HG02798 (cell line): ENCODE results near the gene TGFBR1.

Source experiments
- ATAC-seq: cut with Tn5 transposase; IDR thresholded peaks from one replicate; pipeline ENCODE4 v1.9.1; 2021; ENCODE audit warnings: mild to moderate bottlenecking; ENCODE audit not compliant: unreplicated experiment, poor library complexity

The TGFBR1 gene

GRCh38 chr9:99103901-99104458 is 933 bp upstream of the TGFBR1 start:
- no peak for ATAC-seq

- peak; percentile 61 for ATAC-seq
Measured at GRCh38 chr9:99105152-99106043, 485 bp downstream of the TGFBR1 start.

GRCh38 chr9:99106044-99106375 is 1.1 kb downstream of the TGFBR1 start:
- no peak for ATAC-seq

- no peak for ATAC-seq
Measured at GRCh38 chr9:99107421-99107820, 2.5 kb downstream of the TGFBR1 start.

- no peak for ATAC-seq
Measured at GRCh38 chr9:99108131-99108530, 3.2 kb downstream of the TGFBR1 start.

- ATAC-seq: no peak
Measured at GRCh38 chr9:99109522-99109921, 4.6 kb downstream of the TGFBR1 start.

- ATAC-seq: no peak
Measured at GRCh38 chr9:99112750-99113413, 8.0 kb downstream of the TGFBR1 start.

- no peak for ATAC-seq
Measured at GRCh38 chr9:99113414-99114048, 8.6 kb downstream of the TGFBR1 start.

GRCh38 chr9:99114049-99114440 is 9.1 kb downstream of the TGFBR1 start:
- no peak for ATAC-seq

GRCh38 chr9:99114846-99115500 is 10.1 kb downstream of the TGFBR1 start:
- no peak for ATAC-seq

GRCh38 chr9:99116003-99116411 is 11.1 kb downstream of the TGFBR1 start:
- no peak for ATAC-seq

GRCh38 chr9:99118782-99119466 is 14.0 kb downstream of the TGFBR1 start:
- peak; percentile 97 for ATAC-seq

GRCh38 chr9:99119976-99120655 is 15.2 kb downstream of the TGFBR1 start:
- ATAC-seq: no peak

GRCh38 chr9:99121604-99122003 is 16.7 kb downstream of the TGFBR1 start:
- no peak for ATAC-seq

- ATAC-seq: no peak
Measured at GRCh38 chr9:99124534-99125255, 19.8 kb downstream of the TGFBR1 start.

GRCh38 chr9:99125446-99125845 is 20.5 kb downstream of the TGFBR1 start:
- no peak for ATAC-seq

- no peak for ATAC-seq
Measured at GRCh38 chr9:99126312-99126711, 21.4 kb downstream of the TGFBR1 start.

- ATAC-seq: no peak
Measured at GRCh38 chr9:99127356-99128132, 22.6 kb downstream of the TGFBR1 start.
